Heart left ventricle (tissue), 13 donors: ENCODE measurements around the gene NRGN.

Experiments
- POLR2A ChIP-seq, 2 donors: fragments of 450-650 bp; IDR thresholded peaks; one replicate each; pipeline ENCODE4 v1.6.1; 2017; ENCODE audit warnings: antibody characterized with exemption in 2 of 2, mild to moderate bottlenecking in 2 of 2, moderate library complexity in 2 of 2
- TF ChIP-seq, protein P1 (sequence below), 12 donors: fragments of 200-600 bp; sonication (generic) in 4 of 12; IDR thresholded peaks; one replicate each; pipeline versions ENCODE4 v1.5.0 to v1.8.0; 2018 to 2022; ENCODE audit warnings: antibody characterized with exemption in 12 of 12, mild to moderate bottlenecking in 5 of 12
- donor health status: ischemic (EF 13 %, LVEDD 7.1; RV severe dilation, severe dysfunction).
- donor health status: DM: no; HTN: yes; CAD: no.
- donor health status: DM: no; HTN: no; CAD: no.
- donor health status: ischemic (EF 25% LVEDD 6.9; RV normal size, moderate dysfunction).
- donor health status: ischemic (EF 25% LVEDD 5.7; RV mildly dilated, moderate dysfunction).
- donor health status: ischemic (EF 35%, LVEDD 5.7; RV mildly dilated, moderate dysfunction).
- donor health status: nonischemic (EF 11% LVEDD 7.7; RV severe dilation, severe dysfunction).
- donor health status: DM: yes; HTN: yes; CAD: no.
- donor health status: PGD.
- donor health status: ischemic (EF 29% LVEDD 5.4; RV normal size, mild dysfunction).
- donor health status: nonischemic (EF 23%, LVEDD 6.1; RV moderate dilation, normal function).

DNA sequence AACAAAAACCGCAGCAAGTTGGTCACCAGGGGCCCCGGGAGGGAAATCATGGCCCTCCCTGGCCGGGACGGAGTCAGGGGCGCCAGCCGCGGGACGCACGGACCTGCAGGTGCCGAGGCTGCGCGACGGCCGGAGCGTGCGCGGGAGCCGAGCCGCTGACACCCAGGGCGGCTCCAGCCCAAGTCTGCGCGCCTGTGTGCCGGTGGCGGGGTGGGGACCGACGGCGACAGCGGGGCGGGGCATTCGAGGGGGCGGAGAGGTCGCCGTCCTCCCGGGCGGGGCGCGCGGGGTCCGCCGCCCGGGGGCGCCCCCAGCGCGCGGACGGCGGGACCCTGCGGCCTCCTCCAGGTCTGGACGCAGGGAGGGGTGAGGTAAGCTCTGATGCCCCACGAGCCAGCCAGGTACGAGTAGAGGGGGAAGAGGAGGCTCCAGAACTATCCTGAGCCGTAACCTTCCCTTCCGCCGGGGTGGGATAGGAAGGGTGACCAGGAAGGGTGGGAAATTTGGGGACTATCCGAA lies 22.4 kb downstream of the NRGN start, which contains the start of gene ESAM:
- TF ChIP-seq, protein P1, sequence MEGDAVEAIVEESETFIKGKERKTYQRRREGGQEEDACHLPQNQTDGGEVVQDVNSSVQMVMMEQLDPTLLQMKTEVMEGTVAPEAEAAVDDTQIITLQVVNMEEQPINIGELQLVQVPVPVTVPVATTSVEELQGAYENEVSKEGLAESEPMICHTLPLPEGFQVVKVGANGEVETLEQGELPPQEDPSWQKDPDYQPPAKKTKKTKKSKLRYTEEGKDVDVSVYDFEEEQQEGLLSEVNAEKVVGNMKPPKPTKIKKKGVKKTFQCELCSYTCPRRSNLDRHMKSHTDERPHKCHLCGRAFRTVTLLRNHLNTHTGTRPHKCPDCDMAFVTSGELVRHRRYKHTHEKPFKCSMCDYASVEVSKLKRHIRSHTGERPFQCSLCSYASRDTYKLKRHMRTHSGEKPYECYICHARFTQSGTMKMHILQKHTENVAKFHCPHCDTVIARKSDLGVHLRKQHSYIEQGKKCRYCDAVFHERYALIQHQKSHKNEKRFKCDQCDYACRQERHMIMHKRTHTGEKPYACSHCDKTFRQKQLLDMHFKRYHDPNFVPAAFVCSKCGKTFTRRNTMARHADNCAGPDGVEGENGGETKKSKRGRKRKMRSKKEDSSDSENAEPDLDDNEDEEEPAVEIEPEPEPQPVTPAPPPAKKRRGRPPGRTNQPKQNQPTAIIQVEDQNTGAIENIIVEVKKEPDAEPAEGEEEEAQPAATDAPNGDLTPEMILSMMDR (IDR thresholded peaks at IDR 0.05): peak in 1 of 12 donors; percentile 10
- TF ChIP-seq POLR2A (IDR thresholded peaks at IDR 0.05): peak in 1 of 2 donors; percentile 87
